Measurements from ENCODE around the gene CELA2B.

Gene CELA2B

DNA sequence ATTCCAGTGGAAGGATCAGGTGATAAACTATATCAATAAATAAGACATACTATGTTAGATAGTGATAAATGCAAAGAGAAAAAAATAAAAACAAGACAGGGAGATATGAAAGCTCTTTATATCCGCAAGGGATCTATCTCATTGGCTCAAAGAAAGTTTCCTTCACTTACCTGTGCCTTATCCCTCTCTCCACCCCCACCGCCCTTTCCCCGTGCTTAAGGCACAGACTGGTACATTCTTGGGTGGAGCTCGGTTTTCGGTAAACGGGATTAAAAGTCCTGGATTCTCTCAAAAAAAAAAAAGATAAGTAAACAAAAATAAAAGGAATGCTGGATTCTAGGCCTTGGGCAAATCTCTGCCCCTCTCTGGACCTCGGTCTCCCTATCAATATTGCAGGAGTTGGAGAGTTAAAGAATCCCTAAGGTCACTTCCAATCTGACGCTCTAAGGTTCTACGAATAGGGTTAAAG is 50.2 kb downstream of the CELA2B start:
- DNase-seq (ENCODE audit: low spot score), result no peak

DNA sequence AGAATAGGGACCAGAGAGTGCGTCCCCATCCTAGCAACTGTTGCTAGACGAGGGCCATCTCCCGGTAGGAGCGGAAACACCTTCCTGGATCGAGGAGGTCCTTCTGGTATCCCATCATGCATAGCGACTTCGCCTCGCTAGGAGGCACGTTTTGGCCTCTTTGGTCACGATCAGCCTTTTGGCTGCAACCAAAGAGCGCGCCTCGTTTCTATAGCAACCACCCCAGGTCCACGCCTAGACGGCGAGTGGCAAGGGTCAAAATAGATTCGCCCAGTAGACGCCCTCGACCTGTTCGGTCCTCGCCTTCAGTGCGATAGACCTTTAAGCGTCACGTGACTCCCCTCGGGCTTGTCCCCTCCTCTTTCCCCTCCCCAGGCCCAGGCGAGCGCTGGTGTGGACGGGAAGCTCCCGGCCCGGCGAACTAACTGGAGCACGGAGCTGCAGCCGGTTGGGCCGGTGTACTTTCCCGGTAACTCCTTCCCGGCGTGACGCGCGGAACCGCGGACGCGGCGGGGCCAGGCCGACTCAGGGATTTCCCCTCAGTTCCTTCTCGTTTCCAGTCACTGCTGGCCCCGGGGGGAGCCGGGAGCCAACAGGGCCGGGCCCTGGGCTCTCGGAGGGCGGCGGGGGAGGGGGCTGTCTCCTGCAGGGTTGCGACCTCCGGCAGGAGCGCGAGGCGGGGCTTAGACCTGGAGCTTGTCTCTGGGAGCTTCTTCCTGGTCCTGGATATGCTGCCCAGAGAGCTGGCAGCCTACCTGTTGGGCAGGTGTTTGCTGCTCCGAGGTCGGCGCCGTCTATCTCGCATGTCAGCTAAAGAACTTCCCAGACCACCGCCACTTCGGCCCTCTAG is 50.8 kb downstream of the CELA2B start, which contains the start of gene DNAJC16:
Gene DNAJC16 (plus strand): TSS at position 359 of the 850 bp plus-strand sequence. CDS start 2,258 bp downstream, outside the sequence.
- DNase-seq (ENCODE audit: low spot score), result peak; percentile 89

DNA sequence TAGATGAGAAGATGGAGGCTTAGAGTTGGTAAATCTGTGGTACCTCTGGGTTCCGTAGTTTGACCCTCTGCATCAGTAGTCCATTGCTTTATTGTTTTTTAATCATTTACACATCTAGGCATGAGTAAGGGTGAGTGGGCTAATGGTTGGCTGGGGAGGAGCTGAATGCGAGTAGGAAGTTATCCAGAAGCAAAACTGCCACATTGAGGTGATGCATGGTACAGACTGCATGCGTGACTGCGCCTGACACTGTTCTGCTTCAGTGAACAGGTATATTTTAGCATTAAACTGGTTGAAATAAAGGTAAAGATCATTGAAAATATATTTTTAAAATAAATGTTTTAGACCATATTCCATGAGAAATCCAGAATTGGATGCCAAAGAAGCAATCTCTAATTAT is 55.1 kb downstream of the CELA2B start:
- DNase-seq (ENCODE audit: low spot score), result no peak

GRCh38 chr1:15531682-15532081 is 55.8 kb downstream of the CELA2B start:
- DNase-seq (ENCODE audit: low spot score), result no peak

DNA sequence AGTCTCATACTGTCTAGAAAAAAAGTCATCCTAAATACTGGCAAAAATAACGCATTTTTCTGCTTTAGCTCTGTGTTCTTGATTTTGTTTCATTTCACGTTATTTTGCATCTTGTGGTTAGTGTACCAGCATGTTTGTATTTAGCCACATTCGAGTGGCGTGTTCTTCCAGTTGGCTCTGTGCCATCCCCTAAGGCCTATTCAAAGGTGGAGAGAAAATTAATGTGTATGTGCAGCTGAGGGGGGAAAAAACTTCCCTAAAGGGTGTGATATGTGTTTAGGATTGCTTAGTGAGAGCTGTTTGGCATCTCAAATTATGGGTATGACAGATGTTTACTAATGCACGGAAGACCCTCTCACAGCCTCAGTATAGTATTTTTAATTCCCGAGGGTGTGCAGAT is 62.9 kb downstream of the CELA2B start:
- no peak for DNase-seq (ENCODE audit: low spot score)

- no peak for DNase-seq (ENCODE audit: low spot score)
Observed at GRCh38 chr1:15540186-15540585, 64.3 kb downstream of the CELA2B start.

All from HuH-7 (cell line).